Parathyroid adenoma (tissue), 2 donors: ENCODE results near the gene MAP3K5.

Source experiments
- H2AFZ ChIP-seq: fragments of 300-600 bp; sonication (generic); one replicate; pipeline ENCODE4 v1.7.0; 2017; ENCODE audit warnings: antibody characterized with exemption, mild to moderate bottlenecking
- H3K27ac ChIP-seq: fragments of 300-600 bp; sonication (generic); one replicate; pipeline ENCODE4 v1.7.0; 2017
- H3K27me3 ChIP-seq: fragments of 300-600 bp; sonication (generic); one replicate; pipeline ENCODE4 v1.7.0; 2017; ENCODE audit warnings: low read length; ENCODE audit not compliant: control insufficient read depth, insufficient read depth
- H3K36me3 ChIP-seq: fragments of 300-600 bp; sonication (generic); one replicate; pipeline ENCODE4 v1.7.0; 2017; ENCODE audit warnings: low read length; ENCODE audit not compliant: control insufficient read depth, insufficient read depth
- H3K4me1 ChIP-seq: fragments of 300-600 bp; sonication (generic); one replicate; pipeline ENCODE4 v1.7.0; 2017; ENCODE audit warnings: control low read depth
- H3K4me2 ChIP-seq: fragments of 300-600 bp; sonication (generic); one replicate; pipeline ENCODE4 v1.7.0; 2017; ENCODE audit warnings: low read length
- H3K4me3 ChIP-seq: fragments of 300-600 bp; sonication (generic); one replicate; pipeline ENCODE4 v1.7.0; 2017; ENCODE audit warnings: low read depth, low read length
- H3K79me2 ChIP-seq: fragments of 300-600 bp; sonication (generic); one replicate; pipeline ENCODE4 v1.7.0; 2017; ENCODE audit warnings: control low read depth
- H3K9ac ChIP-seq: fragments of 300-600 bp; sonication (generic); one replicate; pipeline ENCODE4 v1.7.0; 2017; ENCODE audit warnings: mild to moderate bottlenecking
- H3K9me3 ChIP-seq: fragments of 300-600 bp; sonication (generic); one replicate; pipeline ENCODE4 v1.7.0; 2017; ENCODE audit warnings: low read length; ENCODE audit not compliant: control insufficient read depth
- TF ChIP-seq, protein P1 (sequence below): fragments of 300-600 bp; sonication (generic); IDR thresholded peaks from one replicate; pipeline ENCODE4 v1.7.0; 2017; ENCODE audit warnings: antibody characterized with exemption, mild to moderate bottlenecking
- donor health status: primary hyperparathyroidism.

MAP3K5 gene

DNA sequence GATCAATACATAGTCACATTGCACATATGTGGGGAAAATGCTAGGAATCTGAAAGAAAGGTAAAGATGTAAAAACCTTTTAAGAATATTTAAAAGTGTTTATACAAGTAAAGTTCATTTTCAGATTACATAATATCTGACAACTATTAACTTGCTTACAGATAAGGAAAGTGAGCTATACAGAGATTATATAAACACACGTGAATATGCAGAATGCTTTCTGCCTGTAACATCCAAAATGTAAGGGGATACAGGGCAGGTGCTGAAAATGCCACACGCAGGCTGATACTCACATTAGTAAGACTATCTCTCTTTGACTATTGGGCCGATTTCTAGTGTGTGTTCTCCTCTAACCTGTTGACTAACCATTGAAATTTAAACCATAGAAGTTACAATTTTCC lies 224.1 kb downstream of the MAP3K5 start:
- Histone ChIP-seq H3K36me3 (no peaks in the 10 kb centered on the region), H3K79me2 (no peaks in the 10 kb centered on the region), H2AFZ (no peak overlapping the region), H3K4me1 (peaks cover 26% of the 10 kb centered on the region), H3K27me3 (no peaks in the 10 kb centered on the region), H3K27ac (no peak overlapping the region), H3K9ac (no peak overlapping the region), H3K9me3 (no peaks in the 10 kb centered on the region), H3K4me3 (no peak overlapping the region), H3K4me2 (no peak overlapping the region)
- TF ChIP-seq, protein P1, sequence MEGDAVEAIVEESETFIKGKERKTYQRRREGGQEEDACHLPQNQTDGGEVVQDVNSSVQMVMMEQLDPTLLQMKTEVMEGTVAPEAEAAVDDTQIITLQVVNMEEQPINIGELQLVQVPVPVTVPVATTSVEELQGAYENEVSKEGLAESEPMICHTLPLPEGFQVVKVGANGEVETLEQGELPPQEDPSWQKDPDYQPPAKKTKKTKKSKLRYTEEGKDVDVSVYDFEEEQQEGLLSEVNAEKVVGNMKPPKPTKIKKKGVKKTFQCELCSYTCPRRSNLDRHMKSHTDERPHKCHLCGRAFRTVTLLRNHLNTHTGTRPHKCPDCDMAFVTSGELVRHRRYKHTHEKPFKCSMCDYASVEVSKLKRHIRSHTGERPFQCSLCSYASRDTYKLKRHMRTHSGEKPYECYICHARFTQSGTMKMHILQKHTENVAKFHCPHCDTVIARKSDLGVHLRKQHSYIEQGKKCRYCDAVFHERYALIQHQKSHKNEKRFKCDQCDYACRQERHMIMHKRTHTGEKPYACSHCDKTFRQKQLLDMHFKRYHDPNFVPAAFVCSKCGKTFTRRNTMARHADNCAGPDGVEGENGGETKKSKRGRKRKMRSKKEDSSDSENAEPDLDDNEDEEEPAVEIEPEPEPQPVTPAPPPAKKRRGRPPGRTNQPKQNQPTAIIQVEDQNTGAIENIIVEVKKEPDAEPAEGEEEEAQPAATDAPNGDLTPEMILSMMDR = no peak

DNA sequence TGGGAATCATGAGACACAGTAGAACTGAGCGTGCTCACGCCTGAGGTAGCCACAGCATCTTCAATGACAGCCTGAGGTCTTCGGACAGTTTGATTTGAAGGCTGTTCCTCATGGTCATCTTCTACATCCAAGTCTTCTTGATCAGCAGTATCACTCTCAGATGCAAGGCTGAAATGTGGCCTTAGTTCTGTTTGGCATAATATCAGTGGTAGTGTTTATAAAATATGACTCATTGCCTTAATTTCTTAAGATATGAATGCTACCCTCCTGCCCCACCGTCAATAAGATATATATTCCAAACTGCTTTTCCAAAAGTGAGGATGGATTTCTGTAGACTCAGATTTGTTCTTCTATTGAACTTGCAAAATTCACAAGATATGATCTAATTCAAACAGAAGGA lies 224.6 kb downstream of the MAP3K5 start:
- Histone ChIP-seq H2AFZ (no peak overlapping the region), H3K4me3 (no peak overlapping the region), H3K27me3 (no peaks in the 10 kb centered on the region), H3K27ac (no peak overlapping the region), H3K9ac (no peak overlapping the region), H3K9me3 (no peaks in the 10 kb centered on the region), H3K4me2 (no peak overlapping the region), H3K36me3 (no peaks in the 10 kb centered on the region), H3K79me2 (no peaks in the 10 kb centered on the region), H3K4me1 (peaks cover 29% of the 10 kb centered on the region)
- TF ChIP-seq, protein P1 = no peak

DNA sequence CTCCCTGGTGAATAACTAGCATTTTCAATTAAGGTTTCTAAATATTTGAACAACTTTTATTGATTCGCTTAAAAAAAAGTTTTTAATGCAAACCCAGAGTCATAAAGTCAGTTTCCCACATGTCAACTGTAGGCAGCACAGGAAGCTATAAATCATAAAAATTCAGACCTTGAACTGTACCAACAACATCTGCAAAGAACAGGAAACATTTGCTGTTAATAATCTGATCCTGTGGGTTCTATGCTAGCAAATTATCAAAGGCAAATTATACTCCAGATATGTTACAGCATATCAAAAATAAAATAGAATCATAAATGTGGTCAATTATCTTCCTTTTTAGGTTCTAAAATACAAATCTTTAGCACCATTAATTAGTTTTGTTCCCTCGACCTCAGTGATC lies 225.4 kb downstream of the MAP3K5 start:
- H3K4me2 ChIP-seq = no peak overlapping the region
- no peaks in the 10 kb centered on the region for H3K79me2 ChIP-seq
- no peak overlapping the region for H3K4me3 ChIP-seq
- no peaks in the 10 kb centered on the region for H3K9me3 ChIP-seq
- no peak overlapping the region for H3K27ac ChIP-seq
- no peak overlapping the region for H3K9ac ChIP-seq
- TF ChIP-seq, protein P1 = no peak
- peaks cover 29% of the 10 kb centered on the region for H3K4me1 ChIP-seq
- no peaks in the 10 kb centered on the region for H3K27me3 ChIP-seq
- no peak overlapping the region for H2AFZ ChIP-seq
- H3K36me3 ChIP-seq = no peaks in the 10 kb centered on the region

DNA sequence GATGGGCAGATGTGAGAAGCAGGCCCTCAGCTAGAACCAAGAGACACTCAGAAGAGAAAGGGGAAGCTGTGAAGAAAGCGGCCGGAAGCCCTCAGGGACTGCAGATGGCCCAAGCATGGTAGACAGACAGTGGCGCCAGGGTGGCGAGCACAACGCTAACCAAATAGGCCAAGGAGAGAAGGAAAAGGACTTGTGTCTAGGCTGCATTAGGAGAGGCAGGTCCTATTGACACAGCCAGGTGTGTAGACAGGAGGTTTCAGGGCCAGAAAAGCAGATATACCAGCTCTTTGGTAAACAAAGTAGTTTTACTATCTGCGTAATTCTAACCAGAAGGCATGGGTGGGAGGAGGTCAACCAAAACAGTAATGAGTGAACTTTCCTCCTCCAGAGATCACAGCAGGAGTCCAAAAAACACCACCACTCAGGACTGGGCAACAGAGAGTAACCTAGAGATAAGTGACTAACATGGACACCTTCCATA lies 226.2 kb downstream of the MAP3K5 start:
- Histone ChIP-seq H3K79me2 (no peaks in the 10 kb centered on the region), H3K9ac (no peak overlapping the region), H3K4me2 (no peak overlapping the region), H3K36me3 (no peaks in the 10 kb centered on the region), H3K27me3 (no peaks in the 10 kb centered on the region), H3K9me3 (no peaks in the 10 kb centered on the region), H3K27ac (peak overlapping the region; percentile 37), H3K4me1 (peaks cover 29% of the 10 kb centered on the region), H3K4me3 (no peak overlapping the region), H2AFZ (peak overlapping the region; percentile 63)
- TF ChIP-seq, protein P1 = no peak

DNA sequence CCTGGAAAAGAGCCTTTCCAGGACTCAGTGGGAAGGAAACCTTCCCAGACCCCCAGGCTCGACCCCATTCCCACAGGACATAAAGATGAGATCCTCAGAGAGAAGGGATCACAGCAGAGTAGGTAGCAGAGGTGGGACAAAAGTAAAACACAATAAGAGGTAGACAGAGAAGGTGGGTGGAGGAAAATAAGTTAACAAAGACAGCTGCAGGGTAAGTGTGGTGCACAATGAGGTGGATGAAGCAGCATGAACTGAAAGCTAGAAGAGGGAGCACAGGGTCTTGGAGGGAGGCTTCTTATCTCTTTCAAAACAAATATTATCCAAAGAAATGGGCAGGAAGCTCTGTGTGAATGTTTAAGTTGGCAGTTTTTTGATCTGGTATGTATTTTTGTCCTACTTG lies 228.1 kb downstream of the MAP3K5 start:
- H3K4me1 ChIP-seq = peaks cover 29% of the 10 kb centered on the region
- no peaks in the 10 kb centered on the region for H3K9me3 ChIP-seq
- peak overlapping the region; percentile 67 for H3K27ac ChIP-seq
- H2AFZ ChIP-seq = peak overlapping the region; percentile 71
- H3K9ac ChIP-seq = no peak overlapping the region
- TF ChIP-seq, protein P1 = no peak
- H3K79me2 ChIP-seq = no peaks in the 10 kb centered on the region
- H3K4me3 ChIP-seq = no peak overlapping the region
- no peaks in the 10 kb centered on the region for H3K27me3 ChIP-seq
- peak overlapping the region; percentile 51 for H3K4me2 ChIP-seq
- no peaks in the 10 kb centered on the region for H3K36me3 ChIP-seq
